ENCODE measurements around the gene DRD2. TPM values are rescaled to one million over a fixed set of nuclear protein-coding genes. Genes with fewer than 3 reads are reported as not detected.

Gene DRD2
- total RNA-seq, 1 experiment from 2014 or later = 0.28 TPM

DNA sequence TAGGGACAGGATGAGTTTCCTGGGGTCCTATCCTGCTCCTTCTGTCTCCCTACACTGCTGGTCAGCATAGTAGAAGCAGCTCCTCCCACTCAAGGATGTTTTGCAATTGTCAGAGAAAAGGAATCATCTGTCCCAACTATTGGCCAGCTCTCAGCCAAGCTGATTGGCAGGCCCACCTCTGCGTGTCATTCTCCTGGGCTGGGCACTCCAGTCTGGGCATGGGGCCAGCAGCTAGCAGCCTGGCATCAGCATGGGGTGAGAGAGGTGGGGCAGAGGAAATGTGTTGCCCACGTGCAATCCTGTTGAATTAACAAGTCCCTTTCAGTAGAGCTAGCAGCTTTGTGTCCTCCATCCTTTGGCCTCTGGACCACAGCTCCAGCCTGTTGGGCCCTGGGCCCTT is 73.5 kb downstream of the DRD2 start:
- CTCF ChIA-PET = interaction anchor here (0.5 to 2.0 kb wide), 8 partner anchors 32 to 329 kb away, joined by 3 to 11 read pairs (median 4); no protein-coding TSS in a partner anchor
- BruUV-seq (replicated peaks) = no TSS peak
- POLR2A ChIA-PET = interaction anchor here (0.5 to 2.8 kb wide), 13 partner anchors 9 to 371 kb away, joined by 3 to 18 read pairs (median 3); partner anchors contain the start of gene TTC12
- Mint-ChIP-seq H3K27ac (ENCODE audit: low read depth, unreplicated experiment) (peak overlapping the region; percentile 39), H3K9me3 (ENCODE audit: unreplicated experiment) (no peaks in the 10 kb centered on the region), H3K4me3 (ENCODE audit: unreplicated experiment) (no peak overlapping the region), H3K36me3 (ENCODE audit: insufficient read depth, unreplicated experiment) (no peaks in the 10 kb centered on the region), H3K27me3 (ENCODE audit: insufficient read depth, unreplicated experiment) (no peaks in the 10 kb centered on the region), H3K4me1 (ENCODE audit: insufficient read depth, unreplicated experiment) (peaks cover 44% of the 10 kb centered on the region)
- intact Hi-C loops (cut with micrococcal nuclease) = loop anchor here (1.0 to 5.0 kb wide), 3 partner anchors 17 to 89 kb away; partner anchors contain the start of gene TTC12
- TF ChIP-seq, protein P1, sequence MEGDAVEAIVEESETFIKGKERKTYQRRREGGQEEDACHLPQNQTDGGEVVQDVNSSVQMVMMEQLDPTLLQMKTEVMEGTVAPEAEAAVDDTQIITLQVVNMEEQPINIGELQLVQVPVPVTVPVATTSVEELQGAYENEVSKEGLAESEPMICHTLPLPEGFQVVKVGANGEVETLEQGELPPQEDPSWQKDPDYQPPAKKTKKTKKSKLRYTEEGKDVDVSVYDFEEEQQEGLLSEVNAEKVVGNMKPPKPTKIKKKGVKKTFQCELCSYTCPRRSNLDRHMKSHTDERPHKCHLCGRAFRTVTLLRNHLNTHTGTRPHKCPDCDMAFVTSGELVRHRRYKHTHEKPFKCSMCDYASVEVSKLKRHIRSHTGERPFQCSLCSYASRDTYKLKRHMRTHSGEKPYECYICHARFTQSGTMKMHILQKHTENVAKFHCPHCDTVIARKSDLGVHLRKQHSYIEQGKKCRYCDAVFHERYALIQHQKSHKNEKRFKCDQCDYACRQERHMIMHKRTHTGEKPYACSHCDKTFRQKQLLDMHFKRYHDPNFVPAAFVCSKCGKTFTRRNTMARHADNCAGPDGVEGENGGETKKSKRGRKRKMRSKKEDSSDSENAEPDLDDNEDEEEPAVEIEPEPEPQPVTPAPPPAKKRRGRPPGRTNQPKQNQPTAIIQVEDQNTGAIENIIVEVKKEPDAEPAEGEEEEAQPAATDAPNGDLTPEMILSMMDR (IDR thresholded peaks at IDR 0.05; ENCODE audit: unreplicated experiment) = no peak
- peak; percentile 99 for DNase-seq (ENCODE audit: unreplicated experiment)

DNA sequence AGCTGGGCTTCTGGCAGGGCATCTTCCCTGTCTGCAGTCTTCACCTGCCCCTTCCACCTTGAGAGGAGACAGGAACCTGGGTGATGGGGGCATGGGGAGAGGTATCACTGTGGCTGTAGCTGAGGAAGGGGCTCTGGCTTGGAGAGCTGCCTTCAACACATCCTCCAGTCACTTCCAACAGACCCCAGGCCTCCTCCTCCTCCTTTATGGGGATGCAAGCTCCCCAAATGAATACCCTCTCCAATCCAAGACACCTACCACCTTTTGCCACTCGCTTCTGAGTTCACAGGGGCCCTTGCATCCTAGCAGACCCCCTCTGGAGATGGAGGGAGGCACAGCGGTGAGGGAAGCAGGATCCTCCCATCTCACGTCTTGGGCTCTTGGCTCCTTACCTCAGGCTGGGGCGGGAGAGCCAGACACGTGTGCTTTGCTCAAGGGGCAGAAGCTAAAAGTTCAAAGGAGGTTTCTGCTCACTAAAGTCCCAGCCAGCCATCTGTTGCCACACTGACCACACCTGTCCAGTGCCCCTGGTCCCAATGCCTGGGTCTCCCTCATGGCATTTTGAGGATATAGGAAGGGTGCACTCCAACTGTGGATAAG is 74.5 kb downstream of the DRD2 start:
- Mint-ChIP-seq H3K27ac (ENCODE audit: low read depth, unreplicated experiment) (no peak overlapping the region), H3K36me3 (ENCODE audit: insufficient read depth, unreplicated experiment) (no peaks in the 10 kb centered on the region), H3K27me3 (ENCODE audit: insufficient read depth, unreplicated experiment) (no peaks in the 10 kb centered on the region), H3K9me3 (ENCODE audit: unreplicated experiment) (no peaks in the 10 kb centered on the region), H3K4me1 (ENCODE audit: insufficient read depth, unreplicated experiment) (peaks cover 35% of the 10 kb centered on the region), H3K4me3 (ENCODE audit: unreplicated experiment) (no peak overlapping the region)
- TF ChIP-seq, protein P1 (IDR thresholded peaks at IDR 0.05; ENCODE audit: unreplicated experiment) = no peak
- no peak for DNase-seq (ENCODE audit: unreplicated experiment)
- no TSS peak for BruUV-seq (replicated peaks)
- ChIA-PET CTCF (interaction anchor here (0.6 to 1.1 kb wide), 4 partner anchors 18 to 94 kb away, joined by 3 to 4 read pairs (median 3); no protein-coding TSS in a partner anchor), POLR2A (interaction anchor here (1.1 to 2.8 kb wide), 6 partner anchors 11 to 330 kb away, joined by 3 to 18 read pairs (median 6); no protein-coding TSS in a partner anchor)
- intact Hi-C loops (cut with micrococcal nuclease) = loop anchor here (1.0 to 5.0 kb wide), 3 partner anchors 16 to 88 kb away; partner anchors contain the start of gene TTC12

DNA sequence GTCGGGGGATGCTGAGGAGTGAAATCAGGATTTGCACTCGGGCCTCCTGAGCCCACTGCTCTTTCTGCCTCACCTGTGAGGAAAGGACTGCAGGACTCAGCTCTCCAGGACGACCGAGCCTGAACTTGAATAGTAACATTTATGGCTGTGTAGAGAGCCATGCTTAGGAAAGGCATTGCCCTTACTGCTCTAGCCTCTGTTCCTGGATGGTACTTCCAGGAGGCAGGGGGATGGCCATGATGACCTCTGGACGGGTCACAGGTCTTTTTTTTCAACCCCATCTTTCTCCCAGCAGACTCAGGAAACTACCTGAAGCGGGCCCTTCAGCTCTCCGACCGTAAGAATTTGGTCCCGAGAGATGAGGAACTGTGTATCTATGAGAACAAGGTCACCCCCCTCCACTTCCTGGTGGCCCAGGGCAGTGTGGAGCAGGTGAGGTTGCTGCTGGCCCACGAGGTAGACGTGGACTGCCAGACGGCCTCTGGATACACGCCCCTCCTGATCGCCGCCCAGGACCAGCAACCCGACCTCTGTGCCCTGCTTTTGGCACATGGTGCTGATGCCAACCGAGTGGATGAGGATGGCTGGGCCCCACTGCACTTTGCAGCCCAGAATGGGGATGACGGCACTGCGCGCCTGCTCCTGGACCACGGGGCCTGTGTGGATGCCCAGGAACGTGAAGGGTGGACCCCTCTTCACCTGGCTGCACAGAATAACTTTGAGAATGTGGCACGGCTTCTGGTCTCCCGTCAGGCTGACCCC is 76.3 kb downstream of the DRD2 start:
- BruUV-seq (replicated peaks) = no TSS peak
- TF ChIP-seq, protein P1 (IDR thresholded peaks at IDR 0.05; ENCODE audit: unreplicated experiment) = no peak
- DNase-seq (ENCODE audit: unreplicated experiment) = no peak
- no peaks in the 10 kb centered on the region for H3K9me3 Mint-ChIP-seq (ENCODE audit: unreplicated experiment)
- H3K27me3 Mint-ChIP-seq (ENCODE audit: insufficient read depth, unreplicated experiment) = no peaks in the 10 kb centered on the region
- H3K4me3 Mint-ChIP-seq (ENCODE audit: unreplicated experiment) = no peak overlapping the region
- no peaks in the 10 kb centered on the region for H3K36me3 Mint-ChIP-seq (ENCODE audit: insufficient read depth, unreplicated experiment)
- ChIA-PET CTCF (interaction anchor here (0.8 kb wide), 1 partner anchor 37 kb away, joined by 3 read pairs; no protein-coding TSS in a partner anchor), POLR2A (interaction anchor here (1.4 to 1.9 kb wide), 2 partner anchors 14 to 49 kb away, joined by 3 to 8 read pairs; no protein-coding TSS in a partner anchor)
- H3K27ac Mint-ChIP-seq (ENCODE audit: low read depth, unreplicated experiment) = no peak overlapping the region
- intact Hi-C loops (cut with micrococcal nuclease) = no loop called here
- peaks cover 22% of the 10 kb centered on the region for H3K4me1 Mint-ChIP-seq (ENCODE audit: insufficient read depth, unreplicated experiment)

DNA sequence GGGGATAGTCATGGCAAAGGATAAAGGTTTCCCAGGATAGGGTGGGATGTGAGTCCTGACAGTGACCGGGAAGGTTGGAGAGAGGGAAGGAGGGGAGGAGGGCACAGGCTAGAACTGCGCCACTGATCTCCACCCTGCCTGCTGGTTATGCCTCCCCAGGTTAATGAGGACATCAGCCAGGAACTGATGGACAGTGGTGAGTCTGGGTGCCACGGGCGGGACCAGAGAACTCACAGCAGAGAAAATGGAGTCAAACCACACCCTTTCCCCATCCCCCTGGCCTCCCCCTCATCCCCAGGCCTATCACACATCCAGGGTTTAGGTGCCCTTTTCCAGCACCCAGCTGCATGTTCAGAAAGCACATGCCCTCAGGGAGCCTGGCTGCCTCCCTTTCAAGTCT is 77.4 kb downstream of the DRD2 start:
- CTCF ChIA-PET = interaction anchor here (0.5 to 0.7 kb wide), 3 partner anchors 65 to 1118 kb away, joined by 3 to 4 read pairs (median 4); no protein-coding TSS in a partner anchor
- POLR2A ChIA-PET = interaction anchor here (1.3 to 1.9 kb wide), 3 partner anchors 8 to 50 kb away, joined by 3 to 8 read pairs (median 5); no protein-coding TSS in a partner anchor
- DNase-seq (ENCODE audit: unreplicated experiment) = no peak
- TF ChIP-seq, protein P1 (IDR thresholded peaks at IDR 0.05; ENCODE audit: unreplicated experiment) = no peak
- H3K27ac Mint-ChIP-seq (ENCODE audit: low read depth, unreplicated experiment) = peak overlapping the region; percentile 27
- no peak overlapping the region for H3K4me3 Mint-ChIP-seq (ENCODE audit: unreplicated experiment)
- intact Hi-C loops (cut with micrococcal nuclease) = no loop called here
- no peaks in the 10 kb centered on the region for H3K36me3 Mint-ChIP-seq (ENCODE audit: insufficient read depth, unreplicated experiment)
- H3K4me1 Mint-ChIP-seq (ENCODE audit: insufficient read depth, unreplicated experiment) = peaks cover 23% of the 10 kb centered on the region
- BruUV-seq (replicated peaks) = no TSS peak
- H3K27me3 Mint-ChIP-seq (ENCODE audit: insufficient read depth, unreplicated experiment) = no peaks in the 10 kb centered on the region
- no peaks in the 10 kb centered on the region for H3K9me3 Mint-ChIP-seq (ENCODE audit: unreplicated experiment)
